Measurements from ENCODE around the gene ATP8A2. TPM values are rescaled to one million over a fixed set of nuclear protein-coding genes. Genes with fewer than 3 reads are reported as not detected.

ATP8A2 gene
- total and polyA plus RNA-seq, 9 of the 15 experiments (the other 6 are each of a cell fraction or from before 2014, with no cell fraction given) = under 0.01 to 0.33 (median 0.06) TPM; not detected in 4

GRCh38 chr13:25981060-25981459 is 609.3 kb downstream of the ATP8A2 start:
- TF ChIP-seq ZNF583 (CRISPR knock-in tag; IDR thresholded peaks at IDR 0.05) (no peak), ZNF239 (CRISPR knock-in tag; IDR thresholded peaks at IDR 0.05) (no peak), C11orf30 (IDR thresholded peaks at IDR 0.05; ENCODE audit: low read depth) (no peak), SMAD3 (CRISPR knock-in tag; conservative IDR thresholded peaks at IDR 0.05) (no peak), KHSRP (IDR thresholded peaks at IDR 0.05) (no peak)
- TF ChIP-seq, protein P1, sequence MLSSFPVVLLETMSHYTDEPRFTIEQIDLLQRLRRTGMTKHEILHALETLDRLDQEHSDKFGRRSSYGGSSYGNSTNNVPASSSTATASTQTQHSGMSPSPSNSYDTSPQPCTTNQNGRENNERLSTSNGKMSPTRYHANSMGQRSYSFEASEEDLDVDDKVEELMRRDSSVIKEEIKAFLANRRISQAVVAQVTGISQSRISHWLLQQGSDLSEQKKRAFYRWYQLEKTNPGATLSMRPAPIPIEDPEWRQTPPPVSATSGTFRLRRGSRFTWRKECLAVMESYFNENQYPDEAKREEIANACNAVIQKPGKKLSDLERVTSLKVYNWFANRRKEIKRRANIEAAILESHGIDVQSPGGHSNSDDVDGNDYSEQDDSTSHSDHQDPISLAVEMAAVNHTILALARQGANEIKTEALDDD (IDR thresholded peaks at IDR 0.05) = no peak
- Histone ChIP-seq H2AFZ (ENCODE audit: low read depth, low read length) (no peak overlapping the region), H3K4me2 (ENCODE audit: insufficient read depth, low read length) (no peak overlapping the region), H3K36me3 (ENCODE audit: control insufficient read depth, insufficient read depth, low read length) (no peaks in the 10 kb centered on the region), H3K27me3 (ENCODE audit: control insufficient read depth in 2 of 2, insufficient read depth in 2 of 2, low read length in 2 of 2) (no peaks in the 10 kb centered on the region), H3K9me3 (replicated peaks; ENCODE audit: control insufficient read depth, insufficient read depth, low read depth, low read length) (no peaks in the 10 kb centered on the region), H3K79me2 (ENCODE audit: control insufficient read depth, insufficient read depth, low read length) (no peaks in the 10 kb centered on the region), H3K4me1 (replicated peaks in 1 of 2; ENCODE audit: control insufficient read depth in 2 of 2, insufficient read depth in 2 of 2, low read length in 2 of 2) (no peaks in the 10 kb centered on the region), H3K9me1 (ENCODE audit: control insufficient read depth, insufficient read depth, low read length) (no peaks in the 10 kb centered on the region), H3K4me3 (no peak overlapping the region), H3K9ac (ENCODE audit: insufficient read depth in 1 of 2, low read depth in 2 of 2, low read length in 2 of 2) (no peak overlapping the region), H3K27ac (ENCODE audit: extremely low read depth, low read depth, low read length) (no peak overlapping the region), H4K20me1 (replicated peaks; ENCODE audit: control insufficient read depth, insufficient read depth, low read length) (no peaks in the 10 kb centered on the region)
- DNase-seq (ENCODE audit: extremely low read depth in 1 of 4, low spot score in 3 of 4) = no peak
- FAIRE-seq = no peak
- BruUV-seq (replicated peaks) = no TSS peak
- WGBS (ENCODE audit: insufficient coverage, low coverage, missing lambda C conversion rate) = 0% methylated on average over 1 of the region's 1 CpG
- no peak for ATAC-seq
- intact Hi-C loops (cut with micrococcal nuclease) (no loop called here), in situ Hi-C loops (cut with MboI) (no loop called here)
- POLR2A ChIA-PET = no interaction called here
- CTCF ChIA-PET (ENCODE audit: low intra/inter-chr PET ratio) = no interaction called here

GRCh38 chr13:25982907-25983306 is 611.1 kb downstream of the ATP8A2 start:
- Histone ChIP-seq H3K27me3 (ENCODE audit: control insufficient read depth in 2 of 2, insufficient read depth in 2 of 2, low read length in 2 of 2) (no peaks in the 10 kb centered on the region), H3K9me1 (ENCODE audit: control insufficient read depth, insufficient read depth, low read length) (no peaks in the 10 kb centered on the region), H3K79me2 (ENCODE audit: control insufficient read depth, insufficient read depth, low read length) (no peaks in the 10 kb centered on the region), H4K20me1 (replicated peaks; ENCODE audit: control insufficient read depth, insufficient read depth, low read length) (no peaks in the 10 kb centered on the region), H2AFZ (ENCODE audit: low read depth, low read length) (no peak overlapping the region), H3K4me2 (ENCODE audit: insufficient read depth, low read length) (no peak overlapping the region), H3K36me3 (ENCODE audit: control insufficient read depth, insufficient read depth, low read length) (no peaks in the 10 kb centered on the region), H3K9me3 (replicated peaks; ENCODE audit: control insufficient read depth, insufficient read depth, low read depth, low read length) (no peaks in the 10 kb centered on the region), H3K4me3 (no peak overlapping the region), H3K4me1 (replicated peaks in 1 of 2; ENCODE audit: control insufficient read depth in 2 of 2, insufficient read depth in 2 of 2, low read length in 2 of 2) (no peaks in the 10 kb centered on the region), H3K27ac (ENCODE audit: extremely low read depth, low read depth, low read length) (no peak overlapping the region), H3K9ac (ENCODE audit: insufficient read depth in 1 of 2, low read depth in 2 of 2, low read length in 2 of 2) (no peak overlapping the region)
- intact Hi-C loops (cut with micrococcal nuclease) = no loop called here
- no TSS peak for BruUV-seq (replicated peaks)
- TF ChIP-seq CBFB (CRISPR knock-in tag; IDR thresholded peaks at IDR 0.05) = no peak
- no peak for TF ChIP-seq HDAC8 (tag; IDR thresholded peaks at IDR 0.05)
- no peak for TF ChIP-seq IRF2 (CRISPR knock-in tag; IDR thresholded peaks at IDR 0.05)
- no peak for TF ChIP-seq ZNF354B (CRISPR knock-in tag; IDR thresholded peaks at IDR 0.05)
- no peak for ATAC-seq
- no peak for DNase-seq (ENCODE audit: extremely low read depth in 1 of 4, low spot score in 3 of 4)
- ChIA-PET CTCF (ENCODE audit: low intra/inter-chr PET ratio) (no interaction called here), POLR2A (no interaction called here)
- in situ Hi-C loops (cut with MboI) = no loop called here
- no peak for FAIRE-seq

All from K562 (cell line).